SH-SY5Y (cell line): ENCODE measurements around the gene ZC3H18.

Experiments used
- GATA2 ChIP-seq: IDR thresholded peaks from 2 replicates; pipeline ENCODE4 v1.6.1; 2011; ENCODE audit warnings: mild to moderate bottlenecking, low read depth, low read length
- GATA3 ChIP-seq: IDR thresholded peaks from 2 replicates; pipeline ENCODE4 v1.6.1; 2011; ENCODE audit warnings: low read depth, mild to moderate bottlenecking, low read length, moderate library complexity

DNA sequence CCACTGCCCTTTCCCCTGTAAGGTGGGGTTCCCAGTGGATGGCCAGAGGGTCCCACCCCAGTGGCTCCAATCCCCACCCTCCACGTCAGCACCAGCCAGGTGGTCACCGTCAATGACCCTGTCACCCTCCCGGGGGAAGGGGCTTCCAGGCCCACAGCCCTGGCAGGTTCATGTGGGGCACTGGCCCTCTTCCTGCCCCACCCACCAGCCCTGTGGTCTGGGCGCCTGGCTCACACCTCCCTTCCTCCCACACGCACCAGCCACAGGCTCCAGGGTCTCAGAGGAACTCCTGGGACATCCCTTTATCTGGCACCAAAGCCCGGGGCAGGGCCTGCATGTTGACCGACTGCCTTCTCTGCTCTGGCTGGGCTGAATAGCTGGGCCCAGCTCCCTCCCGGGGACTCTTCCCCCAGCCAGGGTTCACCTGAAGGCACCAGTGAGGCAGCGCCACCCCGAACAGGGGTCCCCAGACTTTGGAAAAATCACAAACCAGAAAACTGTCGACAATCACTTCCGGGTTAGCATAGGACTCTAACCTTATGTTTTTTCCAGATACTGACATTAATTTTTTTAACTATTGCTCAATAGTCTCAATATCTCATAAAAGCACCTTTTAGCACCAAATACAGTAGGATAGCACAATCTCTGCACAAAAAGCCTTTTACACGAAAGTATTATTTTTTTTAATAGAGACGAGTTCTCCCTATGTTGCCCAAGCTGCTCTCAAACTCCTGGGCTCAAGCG is 21.9 kb upstream of the ZC3H18 start:
- TF ChIP-seq GATA3 (no peak), GATA2 (no peak)
